Measurements from ENCODE around the gene AFAP1L1.

The AFAP1L1 gene

DNA sequence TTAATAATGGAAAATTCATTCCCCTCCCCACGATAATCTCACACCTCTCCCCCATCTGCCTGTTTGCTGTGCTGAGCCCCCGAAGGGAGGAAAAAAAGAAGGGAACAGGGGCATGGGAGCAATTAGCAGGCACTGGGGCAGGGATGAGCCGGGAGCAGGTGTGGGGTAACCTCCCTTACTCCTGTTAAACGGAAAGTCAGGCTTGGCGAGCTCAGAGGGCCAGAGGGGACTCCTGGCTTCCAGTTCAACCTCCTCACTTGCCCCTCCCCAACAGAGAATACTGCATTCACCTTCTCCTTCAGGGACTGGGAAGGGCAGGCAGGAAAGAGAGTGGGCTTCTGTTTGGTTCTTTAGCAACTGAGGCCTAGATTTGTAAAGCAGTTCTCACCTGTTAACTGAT is 1.6 kb downstream of the AFAP1L1 start:
- CTCF ChIA-PET, result interaction anchor here (1.1 kb wide), 1 partner anchor 270 kb away, joined by 5 read pairs; no protein-coding TSS in a partner anchor
- H3K27ac ChIP-seq, result peak overlapping the region; percentile 91

DNA sequence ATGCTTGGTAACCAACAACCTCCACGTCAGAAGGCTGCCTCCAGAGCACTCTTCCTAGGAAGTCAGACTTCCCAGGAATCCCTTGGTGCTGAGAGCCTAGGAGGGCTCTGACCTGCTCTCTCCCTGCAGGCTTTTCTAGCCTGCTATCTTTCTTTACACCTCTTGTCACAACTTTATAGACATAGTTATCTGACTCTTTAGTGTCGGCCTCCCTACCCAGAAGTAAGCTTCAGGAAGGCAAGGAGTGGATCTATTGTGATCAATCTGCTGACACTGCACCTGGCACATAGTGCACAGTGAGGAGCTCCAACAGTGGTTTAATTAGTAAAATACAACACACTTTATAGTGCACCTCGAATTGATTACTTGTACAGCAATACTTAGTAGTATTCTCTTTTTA is 2.3 kb downstream of the AFAP1L1 start:
- ChIA-PET CTCF (interaction anchor here (0.7 to 1.3 kb wide), 2 partner anchors 9 to 10 kb away, joined by 3 to 4 read pairs; no protein-coding TSS in a partner anchor), POLR2A (ENCODE audit: low non-redundant PET) (interaction anchor here (0.7 kb wide), 2 partner anchors 15 to 502 kb away, joined by 3 to 9 read pairs; no protein-coding TSS in a partner anchor)
- H3K27ac ChIP-seq, result peak overlapping the region; percentile 91
- DNase-seq (ENCODE audit: low spot score), result no peak
- TF ChIP-seq, protein P1, sequence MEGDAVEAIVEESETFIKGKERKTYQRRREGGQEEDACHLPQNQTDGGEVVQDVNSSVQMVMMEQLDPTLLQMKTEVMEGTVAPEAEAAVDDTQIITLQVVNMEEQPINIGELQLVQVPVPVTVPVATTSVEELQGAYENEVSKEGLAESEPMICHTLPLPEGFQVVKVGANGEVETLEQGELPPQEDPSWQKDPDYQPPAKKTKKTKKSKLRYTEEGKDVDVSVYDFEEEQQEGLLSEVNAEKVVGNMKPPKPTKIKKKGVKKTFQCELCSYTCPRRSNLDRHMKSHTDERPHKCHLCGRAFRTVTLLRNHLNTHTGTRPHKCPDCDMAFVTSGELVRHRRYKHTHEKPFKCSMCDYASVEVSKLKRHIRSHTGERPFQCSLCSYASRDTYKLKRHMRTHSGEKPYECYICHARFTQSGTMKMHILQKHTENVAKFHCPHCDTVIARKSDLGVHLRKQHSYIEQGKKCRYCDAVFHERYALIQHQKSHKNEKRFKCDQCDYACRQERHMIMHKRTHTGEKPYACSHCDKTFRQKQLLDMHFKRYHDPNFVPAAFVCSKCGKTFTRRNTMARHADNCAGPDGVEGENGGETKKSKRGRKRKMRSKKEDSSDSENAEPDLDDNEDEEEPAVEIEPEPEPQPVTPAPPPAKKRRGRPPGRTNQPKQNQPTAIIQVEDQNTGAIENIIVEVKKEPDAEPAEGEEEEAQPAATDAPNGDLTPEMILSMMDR (conservative IDR thresholded peaks at IDR 0.05; ENCODE audit: low read depth), result no peak

More for the DNA sequence above, 1.6 kb downstream of the AFAP1L1 start:
- TF ChIP-seq, protein P1 (conservative IDR thresholded peaks at IDR 0.05; ENCODE audit: low read depth), result no peak
- POLR2A ChIA-PET (ENCODE audit: low non-redundant PET), result no interaction called here
- DNase-seq (ENCODE audit: low spot score), result no peak

DNA sequence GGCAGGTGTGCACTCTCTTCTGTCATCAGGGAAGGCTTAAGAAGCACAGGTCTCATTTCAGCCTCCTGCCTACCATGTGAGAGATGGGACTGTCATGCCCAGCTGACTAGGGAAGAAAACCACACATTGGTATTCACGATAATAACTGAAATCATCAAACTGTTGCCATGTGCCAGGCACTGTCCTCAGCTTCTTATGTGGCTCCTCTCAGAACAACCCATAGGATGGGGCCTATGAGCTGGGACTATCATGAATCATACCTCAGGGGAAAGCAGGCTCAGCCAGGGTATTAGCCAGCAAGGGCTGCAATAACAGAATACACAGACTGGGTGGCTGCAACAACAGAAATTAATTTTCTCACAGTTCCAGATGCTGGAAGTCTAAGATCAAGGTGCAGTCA is 3.3 kb downstream of the AFAP1L1 start:
- TF ChIP-seq, protein P1 (conservative IDR thresholded peaks at IDR 0.05; ENCODE audit: low read depth), result no peak
- no peak for DNase-seq (ENCODE audit: low spot score)
- POLR2A ChIA-PET (ENCODE audit: low non-redundant PET), result no interaction called here
- CTCF ChIA-PET, result interaction anchor here (0.7 to 1.3 kb wide), 3 partner anchors 9 to 11 kb away, joined by 3 to 9 read pairs (median 4); no protein-coding TSS in a partner anchor
- H3K27ac ChIP-seq, result no peak overlapping the region

DNA sequence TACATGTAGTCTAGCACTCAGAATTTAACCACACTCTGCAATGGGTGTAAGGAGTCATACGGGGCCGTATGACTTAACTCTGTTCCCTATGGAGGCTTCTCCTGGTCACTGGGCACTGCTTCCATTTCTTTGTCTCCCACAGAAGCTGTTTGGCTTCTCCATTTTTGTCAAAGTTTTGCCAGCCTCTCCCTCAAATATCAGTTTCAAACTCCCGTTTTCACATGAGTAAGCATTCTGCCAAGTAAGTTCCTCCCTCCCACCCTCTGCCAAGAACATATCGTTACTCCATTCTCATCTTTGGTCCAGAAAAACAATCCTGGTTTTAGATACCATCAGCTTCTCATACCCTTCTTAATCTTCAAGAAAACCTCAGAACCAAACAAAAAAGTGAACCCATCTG is 6.1 kb downstream of the AFAP1L1 start:
- no peak for DNase-seq (ENCODE audit: low spot score)
- TF ChIP-seq, protein P1 (conservative IDR thresholded peaks at IDR 0.05; ENCODE audit: low read depth), result no peak
- CTCF ChIA-PET, result interaction anchor here (0.6 kb wide), 1 partner anchor 932 kb away, joined by 3 read pairs; no protein-coding TSS in a partner anchor
- H3K27ac ChIP-seq, result no peak overlapping the region
- POLR2A ChIA-PET (ENCODE audit: low non-redundant PET), result no interaction called here

DNA sequence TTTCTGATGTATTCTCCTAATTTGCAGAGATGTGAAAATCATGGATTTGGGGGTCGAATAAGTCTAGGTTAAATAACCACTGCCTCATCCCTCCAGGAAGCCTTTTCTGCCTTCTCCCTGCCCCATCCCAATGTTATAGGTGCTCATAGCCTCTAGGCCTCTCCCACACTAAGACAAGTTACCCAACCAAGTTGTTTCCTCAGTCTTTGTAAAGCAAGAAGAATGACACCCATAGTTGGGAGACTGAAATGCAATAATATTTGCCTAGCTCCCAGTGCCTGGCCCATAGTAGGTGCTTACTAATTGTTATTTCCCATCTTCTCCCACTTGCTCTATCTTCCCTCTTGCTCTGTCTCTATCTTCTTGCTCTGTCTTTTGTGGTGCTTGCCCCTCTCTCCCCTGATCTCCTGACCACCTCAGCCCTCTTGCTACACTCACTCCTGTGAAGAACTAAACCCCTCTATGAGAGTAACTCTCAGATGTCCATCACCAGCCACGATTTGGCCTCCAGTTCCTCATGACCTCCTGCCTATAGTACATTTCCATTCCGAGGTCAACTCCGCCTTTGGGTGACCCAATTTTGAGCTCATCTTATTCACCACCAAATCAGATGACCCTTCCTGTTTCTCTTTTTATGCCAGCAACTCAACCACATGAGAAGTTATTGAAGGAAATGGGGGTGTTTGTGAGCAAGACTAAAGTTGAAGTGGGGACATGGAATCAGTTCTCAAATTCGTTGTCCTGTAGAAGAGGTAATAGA is 7.0 kb downstream of the AFAP1L1 start:
- no peak for DNase-seq (ENCODE audit: low spot score)
- POLR2A ChIA-PET (ENCODE audit: low non-redundant PET), result no interaction called here
- TF ChIP-seq, protein P1 (conservative IDR thresholded peaks at IDR 0.05; ENCODE audit: low read depth), result no peak
- CTCF ChIA-PET, result interaction anchor here (0.6 to 1.3 kb wide), 5 partner anchors 38 to 931 kb away, joined by 3 to 4 read pairs (median 3); partner anchors contain the start of gene ABLIM3
- no peak overlapping the region for H3K27ac ChIP-seq

DNA sequence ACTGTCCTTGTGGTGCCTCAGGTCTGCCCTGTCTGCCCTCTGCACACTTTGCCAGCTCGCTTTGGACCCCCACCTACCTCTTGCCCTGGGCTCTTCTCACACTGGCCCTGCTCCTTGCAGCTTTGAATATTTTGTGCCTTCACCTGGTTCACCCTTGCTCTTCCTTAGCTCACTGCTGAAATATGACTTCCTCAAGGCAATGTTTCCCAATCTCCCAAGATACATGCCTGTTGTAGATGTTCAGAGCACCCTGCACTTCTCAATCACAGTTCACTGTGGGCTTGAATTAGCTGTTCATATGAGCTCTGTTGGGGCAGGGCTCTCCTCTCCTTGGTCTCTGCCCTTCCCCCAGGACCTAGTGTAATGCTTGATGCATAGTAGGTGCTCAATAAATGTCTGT is 8.0 kb downstream of the AFAP1L1 start:
- DNase-seq (ENCODE audit: low spot score), result no peak
- POLR2A ChIA-PET (ENCODE audit: low non-redundant PET), result no interaction called here
- CTCF ChIA-PET, result interaction anchor here (0.6 to 1.3 kb wide), 6 partner anchors 37 to 549 kb away, joined by 3 to 8 read pairs (median 4); partner anchors contain the start of gene ABLIM3
- H3K27ac ChIP-seq, result no peak overlapping the region
- TF ChIP-seq, protein P1 (conservative IDR thresholded peaks at IDR 0.05; ENCODE audit: low read depth), result no peak

All from RWPE1 (cell line).